Urothelium cell line (cell line): ENCODE data around the gene STON2.
"Not testable (repeated sequence)": the region's sequence is repeated elsewhere in the genome, so short reads cannot be mapped to it uniquely, and the experiment has no call there.

ENCODE experiments used
- DNase-seq: peaks from one replicate; pipeline ENCODE4 v3.0.0; 2011; ENCODE audit warnings: low spot score, mixed read lengths
- FAIRE-seq: peaks from 2 replicates; lab custom pipeline; 2011; peaks lifted over from hg19 to GRCh38; lab: Jason Lieb, UNC

Gene STON2

DNA sequence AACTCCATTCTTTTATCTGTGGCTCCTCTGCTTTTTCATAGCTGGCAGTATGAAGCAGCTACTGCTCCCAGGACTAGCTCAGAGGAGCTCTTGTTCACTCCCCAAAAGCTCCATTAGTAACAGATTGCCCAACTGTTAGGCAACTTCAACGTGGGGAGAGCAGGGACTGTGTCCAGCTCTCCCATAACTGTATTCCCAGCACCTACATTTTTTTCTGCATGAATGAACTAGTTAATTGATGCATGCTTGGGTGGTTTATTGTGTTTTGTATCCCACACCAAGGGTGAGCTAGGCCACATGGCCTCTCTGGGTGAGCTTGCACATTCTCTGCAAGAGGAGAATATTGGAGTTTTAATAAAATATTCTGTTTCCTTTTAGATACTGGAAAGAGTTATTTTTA, 15.2 kb downstream of the STON2 start:
- DNase-seq (no peak), FAIRE-seq (no peak)

DNA sequence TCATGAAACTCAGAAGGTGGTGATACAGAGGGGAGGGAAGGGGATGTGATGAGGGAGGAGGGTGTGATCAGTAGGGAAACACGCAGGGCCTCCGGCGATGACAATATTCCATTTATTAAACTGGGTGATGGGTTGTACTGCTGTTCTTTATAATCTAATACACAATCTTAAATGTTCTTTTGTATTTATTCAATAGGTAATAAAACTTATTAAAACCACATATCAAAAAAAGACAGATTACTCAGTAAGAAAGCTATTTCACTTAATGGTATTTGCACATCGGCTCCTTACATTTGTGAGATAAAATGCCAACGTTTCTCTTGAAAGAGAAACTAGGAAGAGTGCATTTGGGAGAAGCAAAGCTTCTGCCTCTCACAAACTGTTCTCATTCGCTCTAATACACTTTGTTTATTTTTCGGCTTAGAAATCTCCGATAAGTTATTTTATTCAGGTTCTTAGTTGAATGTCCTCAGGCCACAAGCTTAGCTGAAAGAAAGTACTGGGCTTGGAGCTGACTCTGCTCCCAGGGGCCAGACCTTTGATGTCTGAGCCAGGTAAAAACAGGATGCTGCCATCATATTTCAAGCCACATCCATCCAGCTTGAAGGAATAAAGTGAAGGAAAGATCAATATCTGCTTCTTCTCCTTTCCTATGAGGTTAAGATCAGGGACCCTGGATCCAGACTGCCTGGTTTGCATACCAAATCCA, 17.5 kb downstream of the STON2 start:
- FAIRE-seq (no peak), DNase-seq (no peak)

DNA sequence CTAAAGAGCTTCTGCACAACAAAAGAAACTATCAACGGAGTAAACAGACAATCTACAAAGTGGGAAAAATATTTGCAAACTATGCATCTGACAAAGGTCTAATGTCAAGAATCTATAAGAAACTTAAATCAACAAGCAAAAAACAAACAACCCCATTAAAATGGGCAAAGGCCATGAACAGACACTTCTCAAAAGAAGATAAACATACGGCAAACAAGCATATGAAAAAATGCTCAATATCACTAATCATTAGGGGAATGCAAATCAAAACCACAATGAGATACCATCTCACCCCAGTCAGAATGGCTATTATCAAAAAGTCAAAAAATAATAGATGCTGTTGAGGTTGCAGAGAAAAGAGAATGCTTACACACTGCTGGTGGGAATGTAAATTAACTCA, 20.1 kb downstream of the STON2 start:
- not testable (repeated sequence) for FAIRE-seq, DNase-seq

DNA sequence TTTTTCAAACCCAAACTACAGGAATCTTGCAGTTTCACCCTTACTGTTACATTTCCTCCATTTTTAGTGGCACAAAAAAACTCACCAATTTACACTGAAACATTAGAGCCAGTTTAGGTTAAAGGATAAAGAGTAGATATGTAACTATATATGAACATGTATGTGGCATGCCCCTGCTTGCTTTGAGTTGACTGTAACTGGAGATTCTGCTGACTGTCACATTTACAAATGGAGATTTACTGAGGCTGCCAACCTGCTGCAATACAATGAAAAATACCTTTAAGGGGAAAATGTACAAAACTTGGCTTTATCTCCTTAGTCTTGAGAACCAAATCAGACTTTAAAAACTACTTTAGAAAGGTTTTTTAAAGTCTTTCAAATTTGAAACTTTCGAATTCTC, 28.3 kb downstream of the STON2 start:
- FAIRE-seq (no peak), DNase-seq (no peak)

DNA sequence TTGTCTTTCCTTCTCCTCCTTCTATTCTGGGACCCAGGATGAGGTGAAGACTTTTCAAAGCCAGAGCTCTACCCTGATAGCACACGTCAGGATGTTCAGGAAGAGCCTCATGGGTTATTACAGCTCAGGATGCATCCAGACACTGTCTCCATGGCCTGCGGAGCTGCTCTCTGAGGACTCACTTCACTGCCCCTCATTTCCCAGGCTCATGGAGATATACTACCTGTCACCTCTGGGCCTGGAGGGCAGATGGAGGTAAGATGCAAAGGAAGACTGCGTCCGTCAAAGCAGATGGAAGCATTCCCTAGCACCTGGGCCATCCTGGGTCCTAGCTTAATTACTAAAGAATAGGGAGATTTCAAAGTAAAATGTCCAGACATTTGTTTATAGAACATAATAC, 32.6 kb downstream of the STON2 start:
- DNase-seq (no peak), FAIRE-seq (no peak)

DNA sequence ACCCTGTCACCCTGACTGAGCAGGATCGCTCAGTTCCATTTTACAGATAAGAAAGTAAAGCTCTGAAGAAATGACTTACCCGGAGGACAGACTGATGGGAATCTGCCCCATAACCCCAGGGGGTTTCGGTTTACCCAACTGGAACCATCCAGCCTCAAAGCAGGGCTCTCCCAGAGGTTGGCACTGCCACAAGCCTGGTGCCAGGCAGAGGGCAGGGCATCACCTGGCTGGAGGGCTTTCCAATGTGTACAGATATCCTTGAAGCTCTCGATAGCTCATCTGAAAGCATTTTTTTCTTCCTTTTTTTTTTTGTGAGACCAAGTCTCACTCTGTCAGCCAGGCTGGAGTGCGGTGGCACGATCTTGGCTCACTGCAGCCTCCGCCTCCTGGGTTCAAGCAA, 33.2 kb downstream of the STON2 start:
- FAIRE-seq (no peak), DNase-seq (no peak)

DNA sequence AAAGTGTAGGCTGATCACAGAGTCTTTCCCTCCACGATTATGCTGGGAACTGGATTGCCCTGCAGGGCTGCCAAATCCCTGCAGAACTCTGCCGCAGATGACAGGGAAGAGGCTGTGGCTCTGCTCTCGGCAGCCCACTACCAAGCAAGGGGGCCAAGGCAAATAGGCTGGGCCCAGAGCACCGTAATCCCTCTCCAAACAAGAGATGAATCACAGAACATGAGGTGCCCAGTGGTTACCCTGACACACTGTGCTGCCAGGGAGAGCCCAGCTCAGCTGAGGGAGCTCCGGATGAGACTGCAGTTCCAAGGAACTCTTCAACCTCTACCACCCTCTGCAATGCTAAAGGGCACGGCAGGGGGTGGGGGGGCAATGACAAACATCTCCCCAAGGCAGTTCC, 33.9 kb downstream of the STON2 start:
- DNase-seq (no peak), FAIRE-seq (no peak)

DNA sequence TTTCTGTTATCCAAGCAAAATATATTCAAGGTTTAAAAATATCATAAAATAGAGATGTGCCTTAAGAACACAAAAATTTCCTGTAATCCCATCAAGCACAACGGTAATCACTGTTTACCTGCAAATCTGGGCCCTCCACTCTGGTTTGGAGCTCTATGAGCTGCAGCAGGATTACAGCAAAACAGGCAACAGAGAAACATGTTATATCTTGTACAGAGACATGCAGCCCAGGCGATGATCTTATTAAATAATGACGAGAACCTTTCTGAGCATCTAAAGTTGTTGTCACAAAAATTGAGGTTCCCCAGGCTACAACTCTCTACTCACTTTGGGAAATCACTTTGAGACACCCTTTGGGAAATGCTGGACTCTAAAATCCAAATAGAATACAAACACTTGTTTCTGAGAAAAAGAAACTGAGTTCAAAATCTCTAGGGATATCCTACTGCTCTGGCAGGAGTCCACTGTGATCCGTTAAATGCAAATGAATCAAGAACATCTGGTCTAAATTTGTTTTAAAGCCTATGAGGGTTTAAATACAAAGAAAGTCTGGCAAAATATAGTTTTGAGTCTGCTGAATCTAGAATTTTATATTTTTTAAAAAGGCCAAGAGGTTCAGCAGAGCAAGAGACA, 36.3 kb downstream of the STON2 start:
- DNase-seq (no peak), FAIRE-seq (no peak)

DNA sequence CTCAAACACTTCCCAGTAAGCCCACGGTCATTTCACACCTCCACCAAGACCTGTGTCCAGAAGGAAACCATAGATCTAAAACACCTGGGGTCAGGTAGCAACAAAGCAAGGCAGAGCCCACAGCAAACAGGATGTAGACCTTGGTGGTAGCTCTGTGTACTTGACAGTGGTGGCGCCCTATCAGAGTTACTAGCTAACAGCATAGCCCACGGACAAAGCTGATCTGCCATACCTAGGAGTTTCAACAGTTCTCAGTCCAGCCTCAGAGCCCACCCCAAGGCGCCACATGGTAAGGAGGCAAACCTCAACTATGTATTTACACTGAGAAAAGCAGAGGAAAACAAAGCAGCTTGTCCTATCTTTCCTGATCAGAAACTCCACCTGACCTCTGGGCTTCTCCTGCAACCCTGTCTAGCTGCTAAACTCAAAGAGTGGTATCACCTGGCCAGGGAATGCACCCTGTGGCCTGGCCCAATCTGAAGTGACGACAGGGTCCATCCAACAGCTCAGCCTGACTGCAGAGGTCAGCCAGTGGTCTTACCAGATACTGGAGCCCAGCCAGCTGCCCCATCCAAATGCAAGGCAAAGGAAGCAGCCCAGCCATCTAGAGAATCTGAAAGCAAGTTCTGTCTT, 46.3 kb downstream of the STON2 start:
- no peak for FAIRE-seq
- DNase-seq, result no peak

DNA sequence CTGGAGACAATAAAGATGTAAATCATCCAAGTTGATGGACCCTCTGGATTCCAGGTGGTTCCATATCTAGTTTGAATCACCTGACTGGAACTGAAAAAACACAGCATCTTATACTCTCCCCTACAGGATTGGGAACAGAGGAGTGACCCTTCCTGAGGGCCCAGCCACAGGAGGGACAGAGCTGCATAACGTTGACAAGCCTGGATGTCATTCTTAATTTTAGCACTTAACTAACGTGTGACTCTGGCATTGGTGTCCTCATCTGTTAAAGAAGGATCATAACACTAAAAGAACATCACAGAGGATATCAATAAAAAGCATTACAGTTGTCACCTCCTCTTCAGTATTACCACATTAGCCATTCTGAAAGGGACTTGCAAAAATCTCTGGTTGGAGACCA, 47.7 kb downstream of the STON2 start:
- DNase-seq (no peak), FAIRE-seq (no peak)

DNA sequence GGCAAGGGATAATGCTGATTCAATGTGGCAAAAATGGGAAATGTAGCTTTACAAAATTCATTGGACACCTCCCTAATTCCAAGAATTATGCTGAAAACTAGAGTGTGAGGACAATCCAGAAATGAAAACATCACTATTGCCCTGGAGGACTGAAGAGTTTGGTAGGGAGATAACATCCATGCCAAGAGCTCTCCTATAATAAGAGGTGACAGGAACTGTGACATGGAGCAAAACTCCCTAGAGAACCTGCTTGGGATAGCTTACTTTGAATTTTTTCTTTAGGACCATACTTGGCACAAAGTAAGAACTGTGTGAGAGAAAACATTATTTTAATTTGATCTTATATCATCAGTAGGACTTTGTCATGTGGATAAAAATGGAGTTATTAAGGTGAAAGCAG, 48.9 kb downstream of the STON2 start:
- DNase-seq (no peak), FAIRE-seq (no peak)

DNA sequence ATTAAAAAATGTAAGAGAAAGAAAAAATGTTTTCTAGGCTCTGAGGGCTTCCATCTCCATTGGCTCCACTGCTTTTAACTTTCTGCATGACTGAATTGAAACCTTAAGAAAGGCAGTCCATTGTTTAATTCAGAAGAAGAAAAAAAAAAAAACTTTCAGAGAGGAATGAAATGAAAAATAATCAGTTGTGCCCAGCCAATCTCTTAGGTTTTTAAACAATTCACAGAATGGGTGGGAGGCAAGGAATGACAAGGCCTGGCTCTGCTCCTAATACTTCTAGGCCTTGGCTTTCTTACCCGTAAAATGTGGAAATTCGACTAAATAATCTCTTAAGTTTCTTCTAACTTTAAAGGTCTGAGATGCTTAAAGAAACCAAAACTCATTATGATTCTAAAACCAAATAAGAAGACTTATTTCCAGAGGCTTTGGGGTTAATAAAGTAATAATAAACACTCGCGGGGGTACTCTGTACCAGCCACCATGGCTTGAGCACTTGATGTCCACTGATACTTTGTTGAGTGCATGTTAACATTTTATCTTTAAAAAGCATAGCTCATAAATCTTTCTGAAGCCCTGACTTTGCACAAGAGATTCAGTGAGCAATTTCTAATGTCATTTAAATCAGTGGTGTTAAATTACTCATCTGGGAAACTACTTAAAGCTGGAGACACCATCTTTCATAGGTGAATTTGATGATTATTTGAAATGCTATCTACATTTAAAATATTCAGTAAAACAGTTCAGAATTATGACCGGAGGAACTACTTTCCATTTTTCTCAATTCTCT, 49.6 kb downstream of the STON2 start:
- DNase-seq (no peak), FAIRE-seq (no peak)

DNA sequence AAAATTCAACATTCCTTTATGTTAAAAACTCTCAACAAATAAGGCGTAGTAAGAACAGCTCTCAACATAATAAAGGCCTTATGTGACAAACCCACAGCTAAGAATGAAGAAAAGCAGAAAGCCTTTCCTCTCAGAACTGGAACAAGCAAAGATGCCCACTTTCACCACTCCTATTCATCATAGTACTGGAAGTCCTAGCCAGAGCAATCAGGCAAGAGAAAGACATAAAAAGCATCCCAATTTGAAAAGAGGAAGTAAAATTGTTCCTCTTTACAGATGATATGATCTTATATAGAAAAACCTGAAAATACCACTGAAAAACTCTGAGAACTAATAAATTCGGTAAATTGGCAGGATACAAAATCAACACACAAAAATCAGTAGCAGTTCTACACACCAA, 52.1 kb downstream of the STON2 start:
- FAIRE-seq, result no peak
- no peak for DNase-seq

DNA sequence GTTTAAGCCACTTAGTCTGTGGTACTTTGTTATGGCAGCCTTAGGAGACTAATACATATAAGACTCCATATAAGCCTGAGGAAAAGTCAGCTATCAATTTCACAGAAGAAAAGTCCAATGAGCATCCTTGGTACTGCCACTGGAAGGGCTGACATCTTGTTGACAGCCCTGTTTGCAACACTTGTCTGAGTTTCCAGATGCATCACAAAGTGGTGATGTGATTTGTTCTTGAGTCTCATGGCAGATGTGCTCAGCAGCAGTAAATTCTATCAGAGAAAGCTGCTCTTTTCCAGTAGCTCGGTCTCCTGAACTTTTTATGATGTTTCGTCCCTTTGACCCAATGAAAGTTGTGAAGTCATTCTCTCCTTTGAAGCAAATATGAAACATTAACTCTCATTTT, 54.3 kb downstream of the STON2 start:
- FAIRE-seq (no peak), DNase-seq (no peak)

DNA sequence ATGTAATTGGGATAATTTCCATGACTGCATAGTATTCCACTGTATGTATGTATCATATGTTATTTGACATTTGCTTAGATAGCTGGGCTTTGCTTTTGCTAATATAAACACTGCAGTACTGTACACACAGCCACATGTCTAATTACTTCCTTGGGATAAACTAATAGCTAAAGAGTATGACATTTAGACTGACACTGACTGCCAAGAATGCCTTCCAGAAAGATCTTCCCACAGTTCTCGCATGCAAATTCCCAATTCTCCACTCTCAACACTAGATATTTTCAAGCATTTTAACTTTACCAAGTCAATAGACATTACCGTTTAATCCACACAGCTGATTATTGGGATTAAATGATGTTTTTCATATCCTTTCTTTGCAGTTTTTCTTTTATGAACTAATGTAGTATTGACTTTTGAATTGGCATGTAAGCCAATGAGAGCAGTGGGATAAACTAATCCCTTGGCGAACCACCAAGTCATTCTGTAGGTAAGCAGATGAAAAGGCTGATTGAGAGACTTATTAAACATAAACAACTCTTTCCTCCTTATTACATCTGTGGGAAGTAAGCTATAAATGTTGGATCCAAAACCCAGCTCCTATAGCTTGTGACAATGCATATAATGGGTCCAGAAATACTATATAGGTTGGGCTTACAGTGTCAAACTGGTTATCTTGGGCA, 55.5 kb downstream of the STON2 start:
- DNase-seq, result no peak
- FAIRE-seq, result no peak

DNA sequence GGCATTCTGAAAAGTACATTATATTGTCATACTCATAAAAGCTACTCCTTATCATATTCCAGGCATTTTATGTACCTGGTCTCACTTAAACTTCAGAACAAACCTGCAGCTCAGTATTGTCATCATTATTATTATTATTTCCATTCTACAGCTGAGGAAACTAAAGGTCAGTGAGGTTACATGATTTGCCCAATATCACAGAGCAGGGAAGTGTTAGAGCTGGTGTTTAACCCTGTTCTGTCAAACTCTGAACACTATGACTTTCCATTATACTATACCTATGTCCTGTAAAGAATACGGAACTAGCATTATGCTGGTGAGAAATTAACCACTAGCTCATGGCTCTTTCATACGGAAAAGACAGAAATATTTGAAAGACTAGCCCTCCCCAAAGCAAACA, 56.4 kb downstream of the STON2 start:
- no peak for FAIRE-seq
- no peak for DNase-seq

DNA sequence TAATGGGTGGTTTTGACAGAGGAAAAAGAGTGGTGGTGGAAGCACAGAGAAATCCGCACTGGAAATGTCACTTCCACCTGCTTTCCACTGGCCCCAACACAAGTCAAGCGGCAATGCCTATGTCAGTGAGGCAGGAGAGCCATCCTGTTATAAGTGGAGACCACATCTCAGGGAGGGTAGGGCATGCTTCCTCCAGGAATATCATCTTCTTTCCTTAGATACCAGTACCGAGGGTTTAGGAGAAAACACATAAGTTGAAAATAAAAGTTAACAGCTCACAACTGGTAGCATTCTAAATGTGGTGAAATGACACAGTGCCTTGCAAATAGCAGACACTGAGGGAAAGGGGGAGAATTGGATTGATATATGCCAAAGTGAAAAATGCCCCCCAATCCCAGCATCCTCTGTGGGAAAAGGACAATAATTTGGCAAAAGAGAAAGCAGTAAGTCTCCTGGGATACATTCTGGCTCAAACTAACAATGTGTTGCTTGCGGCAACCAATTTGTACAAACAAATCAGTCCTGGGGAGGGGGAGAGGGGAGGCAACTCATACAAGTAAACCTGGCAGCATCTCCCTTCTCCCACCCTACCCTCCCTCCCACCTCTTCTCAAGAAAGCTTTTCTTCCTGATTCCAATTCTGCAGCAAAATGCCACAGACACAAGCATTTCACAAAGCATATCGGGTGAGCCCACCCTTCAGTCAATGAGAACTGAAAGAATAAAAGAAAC, 57.1 kb downstream of the STON2 start:
- FAIRE-seq (no peak), DNase-seq (no peak)

DNA sequence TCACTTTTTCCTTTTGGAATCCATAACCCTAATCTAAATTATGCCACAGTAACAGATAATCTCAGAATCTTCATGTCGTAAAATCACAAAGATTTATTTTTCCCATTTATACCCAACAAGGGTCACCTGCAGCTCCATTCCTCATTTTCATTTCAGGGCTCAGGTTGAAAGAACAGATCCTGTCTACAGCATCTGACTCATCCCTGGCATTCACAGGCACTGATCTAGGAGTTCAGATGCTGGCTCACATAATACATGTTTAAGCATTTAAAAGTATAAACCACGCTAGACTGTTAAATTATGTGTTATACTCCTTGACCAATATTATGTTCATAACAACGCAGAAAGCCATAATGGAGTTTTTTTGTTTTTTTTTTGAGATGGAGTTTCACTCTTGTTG, 58.3 kb downstream of the STON2 start:
- FAIRE-seq (no peak), DNase-seq (no peak)

DNA sequence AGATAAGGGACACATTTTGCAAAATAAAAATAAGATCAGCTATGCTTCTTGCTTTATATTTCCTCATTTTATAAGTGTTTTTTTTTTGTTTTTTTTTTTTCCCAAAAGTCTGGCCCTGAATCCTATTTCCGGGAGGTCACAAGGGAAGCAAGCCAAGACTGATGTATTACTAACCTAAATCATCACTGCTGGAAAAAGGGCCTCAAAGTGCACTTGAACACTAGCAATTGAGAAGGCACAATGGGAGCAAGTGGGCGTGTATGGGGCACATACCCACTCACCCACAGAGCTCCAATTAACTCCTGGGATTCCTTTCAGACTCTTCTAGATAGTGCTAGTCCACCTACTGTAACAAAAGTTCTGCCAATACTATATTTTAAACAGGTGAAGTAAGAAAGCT, 58.8 kb downstream of the STON2 start:
- FAIRE-seq, result no peak
- DNase-seq, result no peak

DNA sequence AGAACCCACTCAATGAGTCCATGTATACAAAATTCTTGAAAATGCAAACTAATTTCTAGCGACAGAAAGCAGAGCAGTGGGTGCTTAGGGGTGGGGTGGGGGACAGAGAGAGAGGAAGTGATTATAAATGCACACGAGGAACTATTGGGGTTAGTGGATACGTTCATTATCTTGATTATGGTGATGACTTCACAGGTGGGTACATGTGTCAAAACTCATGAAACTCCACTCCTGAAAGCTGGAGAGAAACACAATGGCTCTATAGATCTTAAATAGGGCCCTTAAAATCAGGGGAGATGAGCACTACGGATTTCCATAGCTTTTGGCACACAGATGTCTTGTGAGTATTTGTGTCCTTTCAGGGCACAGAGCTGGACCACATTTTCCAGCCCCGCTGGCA, 59.9 kb downstream of the STON2 start:
- FAIRE-seq (no peak), DNase-seq (no peak)
